Lower lobe of right lung (tissue), 2 donors: ENCODE results near the gene CTU2. TPM values are rescaled to one million over a fixed set of nuclear protein-coding genes. Genes with fewer than 3 reads are reported as not detected.
"Not testable (repeated sequence)": the region's sequence is repeated elsewhere in the genome, so short reads cannot be mapped to it uniquely, and the experiment has no call there.

Experiments
- ATAC-seq, 2 donors: fragments of 200-7000 bp; cut with Tn5 transposase; one replicate each; pipeline ENCODE4 v1.9.1; 2020 to 2022; ENCODE audit warnings: mild to moderate bottlenecking in 2 of 2, moderate library complexity in 2 of 2
- DNase-seq: peaks from one replicate; pipeline ENCODE4 v3.0.0-alpha.2; 2020
- H3K27ac ChIP-seq: fragments of 200-600 bp; one replicate; pipeline ENCODE4 v1.8.0; 2022
- H3K27me3 ChIP-seq: fragments of 200-600 bp; one replicate; pipeline ENCODE4 v1.8.0; 2022; ENCODE audit warnings: low read depth
- H3K36me3 ChIP-seq: fragments of 200-600 bp; one replicate; pipeline ENCODE4 v1.8.0; 2022; ENCODE audit warnings: mild to moderate bottlenecking
- H3K4me1 ChIP-seq: fragments of 200-600 bp; one replicate; pipeline ENCODE4 v1.8.0; 2022
- H3K4me3 ChIP-seq: fragments of 200-600 bp; one replicate; pipeline ENCODE4 v1.8.0; 2022; ENCODE audit warnings: mild to moderate bottlenecking
- H3K9me3 ChIP-seq: fragments of 200-600 bp; one replicate; pipeline ENCODE4 v1.8.0; 2022
- CTCF ChIP-seq: fragments of 200-600 bp; IDR thresholded peaks from one replicate; pipeline ENCODE4 v1.8.0; 2022; ENCODE audit warnings: antibody characterized with exemption, mild to moderate bottlenecking
- intact Hi-C: fragments of 100-400 bp; cut with DNase I; formaldehyde crosslinking; loops from one replicate; pipeline ENCODE4 v1.11.0; 2022
- total RNA-seq: library from RNA; stranded (reverse); fragmentation: NEBNext Ultra II Directional; extraction: Animal tissue kit (Norgen Biotek cat#: 25700); gene quantifications from one replicate; pipeline ENCODE4 v1.2.1, GENCODE V29; 2021
- donor health status: DM: no; HTN: yes; CAD: no; lungs with severe emphysema.

Gene CTU2
- total RNA-seq, 1 donor from 2014 or later: 14.5 TPM

GRCh38 chr16:88662222-88662842 is 44.0 kb upstream of the CTU2 start:
- Histone ChIP-seq H3K27me3 (no peaks in the 10 kb centered on the region), H3K9me3 (no peaks in the 10 kb centered on the region), H3K27ac (peak overlapping the region; percentile 91), H3K4me1 (peaks cover 26% of the 10 kb centered on the region), H3K36me3 (peaks cover 10% of the 10 kb centered on the region), H3K4me3 (peak overlapping the region; percentile 87)
- DNase-seq: no peak
- no peak for TF ChIP-seq CTCF
- intact Hi-C loops: no loop called here
- peak; percentile 4 to 31 for ATAC-seq

- DNase-seq (peak; percentile 97), ATAC-seq (peak; percentile 98 to 99)
- TF ChIP-seq CTCF: no peak
- Histone ChIP-seq H3K4me3 (peak within 1 kb of the TSS; percentile 87), H3K27ac (peak within 1 kb of the TSS; percentile 91), H3K9me3 (no peaks in the 10 kb centered on the region), H3K4me1 (peaks cover 26% of the 10 kb centered on the region), H3K27me3 (no peaks in the 10 kb centered on the region), H3K36me3 (peaks cover 4% of the 10 kb centered on the region)
- intact Hi-C loops: no loop called here
These were observed 43.3 kb upstream of the CTU2 start, which contains the start of gene MVD for GRCh38 chr16:88662843-88663606. MVD (minus strand) TSS chr16:88663091; CDS start chr16:88663080, 11 bp downstream.

GRCh38 chr16:88665148-88665547 is 41.2 kb upstream of the CTU2 start:
- ATAC-seq (no peak), DNase-seq (no peak)
- no peak for TF ChIP-seq CTCF
- Histone ChIP-seq H3K27ac (no peak overlapping the region), H3K4me1 (peaks cover 26% of the 10 kb centered on the region), H3K4me3 (no peak overlapping the region), H3K36me3 (no peaks in the 10 kb centered on the region), H3K27me3 (no peaks in the 10 kb centered on the region), H3K9me3 (no peaks in the 10 kb centered on the region)
- intact Hi-C loops: no loop called here

GRCh38 chr16:88665570-88665969 is 40.7 kb upstream of the CTU2 start:
- no peak overlapping the region for H3K4me3 ChIP-seq
- H3K4me1 ChIP-seq: peaks cover 26% of the 10 kb centered on the region
- no peaks in the 10 kb centered on the region for H3K36me3 ChIP-seq
- H3K9me3 ChIP-seq: no peaks in the 10 kb centered on the region
- intact Hi-C loops: no loop called here
- DNase-seq: no peak
- no peak overlapping the region for H3K27ac ChIP-seq
- no peak for TF ChIP-seq CTCF
- no peaks in the 10 kb centered on the region for H3K27me3 ChIP-seq
- no peak for ATAC-seq

GRCh38 chr16:88667461-88667860 is 38.8 kb upstream of the CTU2 start:
- no peak for DNase-seq
- TF ChIP-seq CTCF: no peak
- H3K4me3 ChIP-seq: no peak overlapping the region

GRCh38 chr16:88669493-88669892 is 36.8 kb upstream of the CTU2 start:
- H3K27me3 ChIP-seq, H3K27ac ChIP-seq, ATAC-seq, H3K4me3 ChIP-seq, H3K4me1 ChIP-seq, DNase-seq, intact Hi-C loops, H3K9me3 ChIP-seq, H3K36me3 ChIP-seq: not testable (repeated sequence)

More at GRCh38 chr16:88667461-88667860, 38.8 kb upstream of the CTU2 start:
- Histone ChIP-seq H3K27me3 (no peaks in the 10 kb centered on the region), H3K4me1 (peaks cover 10% of the 10 kb centered on the region), H3K36me3 (no peaks in the 10 kb centered on the region), H3K9me3 (no peaks in the 10 kb centered on the region), H3K27ac (no peak overlapping the region)
- ATAC-seq: no peak
- intact Hi-C loops: no loop called here
